Measurements from ENCODE around the gene PHKB.

Gene PHKB

GRCh38 chr16:47734081-47734857 lies 273.1 kb downstream of the PHKB start:
- DNase-seq: no peak

GRCh38 chr16:47734987-47735594 lies 274.0 kb downstream of the PHKB start:
- DNase-seq: no peak

DNA sequence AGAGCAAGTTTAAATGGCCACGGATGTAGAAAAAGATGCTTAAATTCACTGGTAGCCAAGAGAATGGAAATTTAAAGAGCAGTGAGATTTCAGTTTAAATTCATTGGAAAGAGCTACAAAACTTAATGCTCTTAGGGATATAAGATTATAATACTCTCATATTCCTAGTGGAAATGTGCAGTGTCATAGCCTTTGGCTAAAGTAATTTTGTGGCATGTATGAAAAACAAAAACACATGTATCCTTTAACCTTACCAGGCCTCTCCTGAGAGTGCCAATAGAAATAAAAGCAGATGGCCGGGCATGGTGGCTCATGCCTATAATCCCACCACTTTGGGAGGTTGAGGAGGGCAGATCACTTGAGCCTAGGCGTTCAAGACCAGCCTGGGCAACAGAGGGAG lies 289.2 kb downstream of the PHKB start:
- no peak for DNase-seq
